GM12891 (cell line): ENCODE data around the gene ERFE.

ENCODE experiments used
- DNase-seq: peaks from one replicate; pipeline ENCODE4 v3.0.0; 2011; ENCODE audit warnings: low spot score; ENCODE audit not compliant: insufficient read length
- FAIRE-seq: peaks from 2 replicates; lab custom pipeline; 2011; peaks lifted over from hg19 to GRCh38; lab: Jason Lieb, UNC
- PAX5 ChIP-seq: IDR thresholded peaks from 2 replicates; pipeline ENCODE4 v1.6.1; 2011; ENCODE audit warnings: low read length, moderate library complexity, mild to moderate bottlenecking; ENCODE audit not compliant: insufficient read depth, severe bottlenecking
- POLR2A ChIP-seq: IDR thresholded peaks from 2 replicates; pipeline ENCODE4 v1.6.1; 2011; ENCODE audit warnings: low read depth, low read length, control low read depth
- POLR2AphosphoS5 ChIP-seq: IDR thresholded peaks from 2 replicates; pipeline ENCODE4 v1.6.1; 2011; ENCODE audit warnings: low read depth, low read length, control low read depth
- POU2F2 ChIP-seq: IDR thresholded peaks from 2 replicates; pipeline ENCODE4 v1.6.1; 2011; ENCODE audit warnings: low read depth, mild to moderate bottlenecking, control low read depth, low read length, moderate library complexity
- SPI1 ChIP-seq: IDR thresholded peaks from 2 replicates; pipeline ENCODE4 v1.6.1; 2011; ENCODE audit warnings: low read depth, low read length, control low read depth
- TAF1 ChIP-seq: IDR thresholded peaks from 2 replicates; pipeline ENCODE4 v1.6.1; 2011; ENCODE audit warnings: low read depth, low read length, control low read depth

The ERFE gene

DNA sequence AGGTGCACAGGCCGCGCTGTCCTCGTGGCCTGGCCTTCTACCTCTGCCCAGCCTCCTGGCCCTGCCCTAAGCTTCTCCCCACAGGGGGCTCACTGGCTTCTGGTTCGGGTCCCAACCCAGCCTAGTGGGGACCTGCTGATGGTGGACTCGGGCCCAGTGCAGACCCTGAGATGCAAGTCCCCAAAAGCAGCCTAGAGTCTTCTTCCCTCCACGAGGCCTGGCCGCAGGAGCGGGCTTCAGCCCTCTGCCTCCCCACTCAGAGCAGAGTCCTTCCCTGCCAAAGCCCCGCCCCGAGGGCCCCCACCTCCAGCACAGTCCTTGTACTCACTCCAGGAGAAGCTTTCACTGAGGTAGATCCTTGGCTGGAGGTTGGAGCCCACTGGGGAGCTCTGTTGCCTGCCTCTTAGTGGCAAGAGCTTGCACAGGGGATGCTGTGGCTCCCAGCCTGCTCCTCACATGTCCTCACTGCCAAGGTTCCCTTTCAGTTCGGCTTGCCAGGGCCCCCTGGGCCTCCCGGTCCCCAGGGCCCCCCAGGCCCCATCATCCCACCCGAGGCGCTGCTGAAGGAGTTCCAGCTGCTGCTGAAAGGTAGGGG lies 3.6 kb downstream of the ERFE start:
- FAIRE-seq, result no peak
- peak; percentile 25 for DNase-seq
- TF ChIP-seq PAX5 (no peak), POU2F2 (no peak)

DNA sequence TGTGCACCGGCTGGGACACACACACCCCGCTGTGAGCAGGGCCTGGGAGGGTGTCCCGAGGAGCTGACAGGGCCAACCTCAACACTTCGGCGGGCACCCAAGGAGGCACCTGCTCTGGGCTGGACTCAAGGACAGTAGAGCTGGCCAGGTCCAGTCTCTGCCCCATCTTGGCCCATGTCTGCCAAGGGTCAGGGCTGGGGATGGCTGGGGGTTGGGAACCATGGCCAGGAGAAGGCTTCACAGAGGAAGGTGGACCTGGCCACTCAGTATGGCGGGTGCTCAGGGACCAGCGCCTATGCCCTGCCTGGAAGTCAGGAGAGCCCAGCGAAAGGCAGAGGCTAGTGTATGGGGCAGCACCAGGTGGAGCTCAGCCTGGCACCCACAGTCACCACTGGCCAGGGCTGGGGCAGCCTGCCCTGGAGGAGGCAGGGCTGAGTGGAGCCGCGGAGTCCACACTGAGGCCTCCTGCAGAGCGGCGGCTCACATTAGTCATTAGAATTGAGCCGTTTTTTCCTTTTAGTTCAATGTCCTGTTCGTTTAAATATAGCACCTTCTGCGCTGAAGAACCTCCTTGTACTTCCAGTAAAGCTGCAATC lies 4.2 kb downstream of the ERFE start:
- TF ChIP-seq TAF1 (no peak), POU2F2 (no peak), POLR2AphosphoS5 (no peak), PAX5 (no peak), SPI1 (no peak), POLR2A (no peak)
- DNase-seq (peak; percentile 10), FAIRE-seq (no peak)

DNA sequence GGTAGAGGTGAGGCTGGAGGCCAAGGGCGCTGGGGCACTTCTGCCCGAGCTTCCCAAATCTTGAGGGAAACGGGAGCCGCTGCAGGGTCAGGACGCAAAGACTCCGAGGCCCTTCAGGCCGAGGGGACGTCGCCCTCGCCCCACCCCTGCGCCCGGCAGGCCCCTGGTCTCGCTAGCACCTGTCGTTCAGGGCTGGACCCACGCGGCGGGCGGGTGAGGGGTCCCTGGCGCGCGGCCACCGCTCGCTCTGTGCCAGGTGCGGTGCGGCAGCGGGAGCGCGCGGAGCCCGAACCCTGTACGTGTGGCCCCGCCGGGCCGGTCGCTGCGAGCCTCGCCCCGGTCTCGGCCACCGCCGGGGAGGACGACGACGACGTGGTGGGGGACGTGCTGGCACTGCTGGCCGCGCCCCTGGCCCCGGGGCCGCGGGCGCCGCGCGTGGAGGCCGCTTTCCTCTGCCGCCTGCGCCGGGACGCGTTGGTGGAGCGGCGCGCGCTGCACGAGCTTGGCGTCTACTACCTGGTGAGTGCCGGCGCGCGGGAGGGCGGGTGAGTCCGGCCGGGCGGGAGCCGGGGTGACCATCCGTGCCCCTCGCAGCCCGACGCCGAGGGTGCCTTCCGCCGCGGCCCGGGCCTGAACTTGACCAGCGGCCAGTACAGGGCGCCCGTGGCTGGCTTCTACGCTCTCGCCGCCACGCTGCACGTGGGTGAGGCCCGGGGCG lies 4.9 kb downstream of the ERFE start:
- peak; percentile 25 for DNase-seq

DNA sequence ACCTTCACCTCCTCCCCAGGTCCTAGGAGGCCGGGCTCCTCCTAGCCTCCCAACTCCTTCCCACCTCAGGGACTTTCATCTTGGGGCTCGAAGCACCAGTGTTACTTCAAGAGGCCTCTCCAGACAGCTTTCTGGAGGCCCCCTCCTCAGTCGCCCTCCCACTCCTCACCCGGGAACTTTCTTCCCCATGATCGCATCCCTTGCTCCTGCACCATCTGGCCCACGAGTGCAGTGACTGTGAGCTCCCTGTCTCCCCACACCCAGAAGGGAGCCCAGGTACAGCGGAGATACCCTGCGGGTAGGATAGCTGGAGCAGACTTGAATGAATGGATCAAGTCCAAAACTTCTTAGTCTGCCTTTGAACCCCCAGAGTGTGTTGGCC lies 6.1 kb downstream of the ERFE start:
- no peak for DNase-seq
- TF ChIP-seq POLR2AphosphoS5 (no peak), PAX5 (no peak), POLR2A (no peak), SPI1 (no peak), TAF1 (no peak), POU2F2 (no peak)
- FAIRE-seq, result no peak

More for the DNA sequence above, 4.9 kb downstream of the ERFE start:
- no peak for TF ChIP-seq PAX5
- no peak for TF ChIP-seq SPI1
- no peak for TF ChIP-seq POLR2AphosphoS5
- TF ChIP-seq POLR2A, result no peak
- no peak for TF ChIP-seq TAF1
- no peak for TF ChIP-seq POU2F2
- no peak for FAIRE-seq

DNA sequence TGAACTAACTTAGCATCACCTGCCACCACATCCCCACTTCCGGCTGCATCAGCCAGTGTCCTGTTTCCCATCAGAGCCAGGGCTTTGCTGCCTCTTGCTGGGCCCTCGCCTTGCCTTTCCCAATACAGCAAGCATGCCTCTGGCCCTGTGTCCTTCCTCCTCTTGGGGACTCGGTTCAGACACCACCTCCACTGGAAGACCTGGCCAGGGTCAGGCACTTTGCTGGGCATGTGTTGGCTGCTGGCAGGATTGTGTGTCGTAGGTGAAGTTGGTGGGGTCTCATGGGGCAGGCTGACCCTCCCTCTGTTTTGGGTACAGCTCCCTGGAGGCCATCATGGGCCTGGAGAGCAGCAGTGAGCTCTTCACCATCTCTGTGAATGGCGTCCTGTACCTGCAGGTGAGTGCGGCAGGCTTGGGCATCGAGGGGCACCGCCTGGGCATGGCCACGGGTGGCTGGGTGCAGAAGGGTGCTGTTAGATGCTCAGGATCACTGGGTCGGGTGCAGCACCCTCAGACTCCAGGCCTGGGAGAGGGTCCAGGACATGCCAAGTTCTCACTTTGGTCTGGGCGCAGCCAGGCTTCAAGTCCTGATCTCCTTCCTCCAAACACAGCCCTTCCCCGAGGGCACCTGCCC lies 6.6 kb downstream of the ERFE start:
- FAIRE-seq (no peak), DNase-seq (peak; percentile 11)
- TF ChIP-seq PAX5 (no peak), POLR2AphosphoS5 (no peak), SPI1 (no peak), TAF1 (no peak), POU2F2 (no peak), POLR2A (no peak)

DNA sequence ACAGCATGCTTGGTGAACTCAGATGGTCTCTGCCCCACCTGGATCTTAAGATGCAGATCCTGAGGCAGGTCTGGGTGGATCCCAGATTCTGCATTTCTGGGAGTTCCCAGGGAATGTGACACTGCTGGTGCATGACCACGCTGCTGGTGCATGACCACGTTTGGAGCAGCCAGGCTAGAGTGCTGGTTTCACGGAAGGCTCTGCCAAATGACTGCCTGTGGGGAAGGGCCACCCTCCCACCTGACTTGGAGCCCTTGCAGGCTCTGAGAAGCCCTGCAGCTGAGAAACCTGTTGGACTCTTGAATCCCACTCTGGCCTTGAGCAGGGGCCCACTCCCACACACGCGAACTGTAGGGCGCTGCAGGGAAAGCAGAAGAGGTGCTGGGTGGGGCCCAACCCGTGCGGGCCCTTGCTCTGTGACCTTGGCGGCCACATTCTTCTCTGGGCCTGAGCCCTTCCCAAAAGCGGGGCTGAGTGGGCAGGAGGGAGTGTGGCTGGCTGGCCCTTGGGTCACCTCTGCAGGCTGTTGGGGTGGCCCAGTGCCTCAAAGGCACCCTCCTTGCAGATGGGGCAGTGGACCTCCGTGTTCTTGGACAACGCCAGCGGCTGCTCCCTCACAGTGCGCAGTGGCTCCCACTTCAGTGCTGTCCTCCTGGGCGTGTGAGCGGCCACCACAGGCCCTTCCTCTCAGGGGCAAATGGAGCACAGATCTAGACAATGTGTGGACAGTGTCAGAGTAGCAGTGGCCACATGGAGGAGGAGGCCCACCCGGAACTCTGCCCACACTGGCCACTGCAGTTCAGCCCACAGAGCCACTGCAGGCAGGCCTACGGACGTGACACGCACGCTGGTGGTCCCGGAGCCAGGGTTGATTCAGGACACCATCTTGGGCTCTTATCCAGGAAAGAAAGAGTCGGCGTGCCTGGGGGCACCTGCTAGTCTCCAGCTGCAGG lies 7.9 kb downstream of the ERFE start:
- DNase-seq (no peak), FAIRE-seq (no peak)
- TF ChIP-seq TAF1, result no peak
- TF ChIP-seq PAX5, result no peak
- no peak for TF ChIP-seq POLR2A
- no peak for TF ChIP-seq POLR2AphosphoS5
- TF ChIP-seq POU2F2, result no peak
- no peak for TF ChIP-seq SPI1

DNA sequence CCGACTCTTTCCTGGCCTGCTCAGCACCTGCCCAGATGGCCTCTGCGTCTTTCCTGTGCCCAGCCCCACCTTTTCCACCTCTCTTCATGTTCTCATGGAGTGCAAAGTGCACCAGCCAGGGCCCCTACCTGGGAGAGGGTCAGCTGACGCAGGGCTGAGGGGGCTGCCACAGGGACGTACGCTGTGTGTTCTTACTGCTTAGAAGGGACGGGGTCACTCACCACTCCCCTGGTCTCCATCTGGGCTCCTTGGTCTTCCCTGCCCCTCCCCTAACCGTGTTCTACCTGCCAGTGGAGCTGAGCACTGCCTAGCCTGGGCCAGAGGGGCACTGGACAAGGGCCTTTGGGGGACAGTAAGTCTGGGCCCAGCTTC lies 8.6 kb downstream of the ERFE start:
- no peak for FAIRE-seq
- no peak for DNase-seq
- TF ChIP-seq POU2F2 (no peak), TAF1 (no peak), POLR2AphosphoS5 (no peak), PAX5 (no peak), SPI1 (no peak), POLR2A (no peak)

DNA sequence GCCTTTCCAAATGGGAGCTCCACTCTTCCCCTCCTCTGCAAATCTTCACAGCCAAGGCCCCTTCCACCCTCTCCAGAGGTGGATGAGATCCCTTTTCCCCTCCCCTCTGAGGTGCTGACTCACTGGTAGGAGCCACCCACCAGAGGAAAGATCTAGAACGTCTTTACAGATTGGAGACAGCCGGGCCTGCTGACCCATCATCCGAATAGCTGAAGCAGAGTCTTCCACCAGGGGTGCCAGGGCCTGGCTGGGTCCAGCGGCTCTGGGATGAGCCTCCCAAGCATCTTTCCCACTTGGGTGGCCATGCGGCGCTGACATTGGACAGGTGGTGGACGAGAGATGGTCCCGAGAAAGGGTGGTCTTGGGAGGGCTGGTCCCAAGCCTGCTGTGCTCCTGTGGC lies 9.0 kb downstream of the ERFE start:
- FAIRE-seq (no peak), DNase-seq (no peak)
- TF ChIP-seq SPI1 (no peak), PAX5 (no peak), POU2F2 (no peak), TAF1 (no peak), POLR2A (no peak), POLR2AphosphoS5 (no peak)
